Stimulated activated CD4-positive, alpha-beta T cell treated with anti-CD3 and anti-CD28 coated beads, Interleukin-1b, Interleukin-23, amount 100 ng/mL, for 48 hours (primary cell): Measurements from ENCODE around the gene PDZRN3.

ENCODE experiments used
- DNase-seq: peaks from one replicate; pipeline ENCODE4 v3.0.0-alpha.2; 2020

PDZRN3 gene

DNA sequence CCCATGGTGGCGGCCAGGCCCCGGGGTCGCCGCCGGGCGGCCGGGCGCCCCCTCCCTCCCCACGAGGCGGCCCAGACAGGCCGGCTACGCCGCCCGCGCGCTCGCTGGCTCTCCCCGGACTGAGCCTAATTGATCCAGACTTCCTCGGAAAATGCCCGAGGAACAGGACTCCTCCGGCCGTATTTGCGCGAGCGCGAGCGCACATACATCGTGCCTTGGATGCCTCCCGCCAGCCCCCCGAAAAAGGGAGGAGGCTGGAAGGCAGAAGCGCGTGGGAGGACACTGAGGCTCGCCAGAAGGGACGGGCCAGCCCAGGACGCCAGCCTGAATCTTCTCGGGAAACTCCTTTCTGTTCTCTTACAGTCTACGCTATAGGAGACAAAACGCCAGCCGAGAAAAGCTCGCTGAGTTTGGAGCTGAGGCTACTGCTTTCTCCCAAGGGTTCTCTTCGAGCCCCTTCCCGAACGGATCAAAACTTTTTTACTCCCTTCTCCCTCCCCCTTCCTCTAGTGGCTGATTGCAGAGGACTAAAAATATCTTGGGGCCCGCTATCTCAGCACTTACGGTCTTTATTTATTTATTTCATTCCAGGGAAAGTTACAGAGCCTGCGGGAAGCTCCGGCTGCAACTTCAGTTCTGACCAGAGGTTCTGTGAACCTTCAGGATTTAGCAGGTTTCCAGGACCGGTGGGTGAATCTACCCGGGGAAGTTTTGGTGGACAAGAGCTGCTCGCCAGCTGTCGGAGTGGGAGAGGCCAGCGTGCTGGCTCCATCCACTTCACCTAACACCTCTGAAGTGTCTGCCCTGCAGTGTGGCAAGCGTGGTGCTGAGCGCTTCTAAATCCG is at the start of gene PDZRN3:
TSS of gene PDZRN3 (minus strand) at position 121 of the 845 bp plus-strand sequence.
- DNase-seq, result no peak

GRCh38 chr3:73674280-73674679 is 49.5 kb upstream of the PDZRN3 start:
- no peak for DNase-seq

DNA sequence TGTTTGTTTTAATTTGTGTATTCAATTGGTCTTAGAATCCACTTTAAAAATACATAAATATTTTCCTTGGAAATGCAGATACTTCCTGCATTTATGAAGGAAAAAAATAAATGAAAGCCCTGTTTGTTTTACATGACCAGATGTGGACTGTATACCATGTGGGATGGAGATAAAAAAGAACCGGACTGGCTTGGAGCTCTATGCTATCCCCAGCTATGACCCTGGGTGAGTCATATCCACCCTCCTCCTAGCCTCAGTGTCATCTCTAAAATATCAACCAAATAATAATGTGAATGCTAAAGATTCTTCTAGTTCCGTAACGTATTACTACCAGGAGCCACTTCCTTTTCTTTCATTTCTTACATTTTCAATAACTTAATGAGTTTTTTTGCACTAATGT is 44.5 kb upstream of the PDZRN3 start:
- no peak for DNase-seq

DNA sequence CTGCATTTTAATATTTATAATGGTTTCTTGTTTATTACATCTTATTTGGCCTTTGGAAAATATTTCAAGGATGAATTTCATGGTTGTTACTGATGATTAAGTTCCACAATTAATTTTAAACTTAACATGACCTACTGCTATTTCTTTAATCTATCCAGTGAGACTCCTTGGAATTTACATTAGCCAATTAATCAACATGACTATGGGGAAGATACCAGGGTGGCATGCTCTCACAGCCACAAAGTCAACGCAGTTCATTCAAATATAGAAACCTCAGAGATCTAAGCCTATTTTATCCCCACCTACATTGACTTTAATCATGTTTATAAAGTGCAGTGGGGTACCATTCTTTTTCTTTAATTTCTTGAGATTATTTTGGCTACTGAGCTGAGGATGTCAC is 43.6 kb upstream of the PDZRN3 start:
- DNase-seq, result no peak

DNA sequence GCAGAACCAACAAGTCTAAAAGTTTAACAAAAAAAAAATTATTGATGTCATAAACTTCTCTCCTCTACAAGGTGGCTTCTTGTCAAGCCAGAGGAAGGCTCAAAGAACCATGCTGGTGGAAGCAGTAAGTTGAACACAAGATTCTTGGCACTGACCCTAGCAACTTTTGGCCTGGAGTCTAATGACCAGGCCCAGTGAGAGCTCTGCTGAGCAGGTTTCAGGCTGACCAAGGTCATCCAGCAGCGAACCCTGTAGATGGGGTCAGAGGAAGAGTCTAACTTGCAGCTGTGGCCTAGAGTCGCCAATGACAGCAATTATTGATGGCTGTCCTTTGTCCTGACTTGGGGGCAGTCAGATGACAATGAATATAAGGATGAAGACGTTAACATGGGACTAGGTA is 43.1 kb upstream of the PDZRN3 start:
- no peak for DNase-seq

GRCh38 chr3:73665286-73665685 is 40.5 kb upstream of the PDZRN3 start:
- DNase-seq, result no peak

DNA sequence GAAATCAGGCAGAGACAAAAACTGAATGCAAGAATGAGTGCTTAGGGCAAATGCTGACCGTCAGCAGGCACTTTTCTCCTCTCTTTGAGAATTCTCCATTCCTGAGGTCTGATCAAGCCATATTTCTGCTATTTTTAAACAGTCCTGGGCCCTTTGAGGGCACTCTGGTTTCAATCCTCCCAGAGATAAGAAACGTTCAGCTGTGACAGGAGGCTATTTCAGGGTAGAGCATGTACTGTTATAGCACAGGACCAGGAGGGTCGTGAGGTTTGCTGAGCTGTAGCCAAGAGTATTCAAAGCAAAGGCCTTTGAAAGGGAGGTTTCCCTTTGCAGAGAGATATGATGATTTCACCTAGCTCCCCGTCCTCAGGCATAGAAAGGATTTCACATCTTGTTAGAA is 39.6 kb upstream of the PDZRN3 start:
- no peak for DNase-seq

DNA sequence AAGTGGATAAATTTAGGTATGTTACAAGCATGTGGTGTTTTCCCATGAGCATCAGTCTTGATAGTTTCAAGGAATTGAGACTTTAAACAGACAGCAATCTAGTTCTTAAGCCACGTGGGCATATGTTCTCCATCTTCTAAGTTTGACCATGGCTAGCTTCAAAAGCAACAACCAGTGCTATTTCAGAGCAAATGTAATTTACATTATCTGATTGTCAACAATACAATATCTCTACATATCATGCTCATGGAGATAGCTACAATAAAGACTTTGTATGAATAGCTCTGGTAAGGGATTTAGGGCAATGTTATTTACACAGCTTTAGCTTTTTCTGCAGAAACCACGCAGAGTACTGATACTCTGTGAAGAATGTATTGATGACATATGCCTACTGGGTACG is 38.8 kb upstream of the PDZRN3 start:
- DNase-seq, result no peak

DNA sequence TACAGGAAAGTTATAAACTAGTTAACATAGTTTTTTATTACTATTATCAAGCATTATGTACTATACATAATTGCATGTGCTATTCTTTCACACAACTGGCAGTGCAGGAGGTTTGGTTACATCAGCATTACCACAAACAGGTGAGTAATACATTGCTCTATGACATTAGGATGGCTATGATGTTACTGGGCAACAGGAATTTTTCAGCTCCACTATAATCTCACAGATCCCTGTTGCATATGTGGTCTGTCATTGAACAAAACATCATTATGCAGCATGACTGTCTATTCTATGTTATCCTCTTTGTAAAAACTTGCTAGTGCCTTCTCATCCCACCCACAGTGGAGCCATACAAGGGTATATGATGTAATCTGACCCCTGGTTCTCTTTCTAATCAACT is 36.5 kb upstream of the PDZRN3 start:
- no peak for DNase-seq

DNA sequence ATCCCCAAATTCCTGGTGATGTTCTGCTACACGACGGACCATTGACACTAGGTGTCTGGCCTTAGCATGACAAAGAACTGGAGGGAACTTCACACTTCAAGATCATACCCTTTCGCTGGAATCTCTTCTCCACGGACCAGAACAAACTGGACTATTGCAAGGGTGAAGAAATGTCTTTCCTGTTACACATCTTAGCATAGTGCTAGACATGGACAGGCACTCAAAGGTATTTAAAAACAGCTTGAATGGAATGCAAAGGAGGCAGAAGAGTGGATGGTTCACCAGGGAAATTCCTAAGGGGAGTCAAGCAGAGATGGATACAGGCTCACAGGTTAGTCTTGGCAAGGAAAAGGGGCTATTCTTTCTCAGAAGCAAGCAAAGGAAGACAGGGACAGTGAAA is 33.5 kb upstream of the PDZRN3 start:
- DNase-seq, result no peak

DNA sequence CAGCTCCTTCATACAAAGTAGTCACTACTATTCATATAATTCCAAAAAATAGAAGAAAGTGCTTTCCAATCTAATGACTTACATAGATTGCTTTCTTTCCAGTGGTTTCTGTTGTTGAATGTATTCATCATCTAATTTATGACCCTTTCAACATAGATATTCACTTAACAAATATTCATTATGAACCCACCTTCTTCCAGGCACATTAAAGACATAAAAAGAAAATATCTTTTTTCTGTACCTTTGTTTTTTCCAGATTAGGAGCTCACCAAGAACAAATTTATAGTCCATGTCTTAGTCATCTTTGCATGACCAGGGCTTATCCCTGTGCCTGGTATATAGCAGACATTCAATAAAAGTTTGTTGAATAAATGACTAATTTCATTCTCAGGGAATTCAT is 32.4 kb upstream of the PDZRN3 start:
- DNase-seq, result no peak

DNA sequence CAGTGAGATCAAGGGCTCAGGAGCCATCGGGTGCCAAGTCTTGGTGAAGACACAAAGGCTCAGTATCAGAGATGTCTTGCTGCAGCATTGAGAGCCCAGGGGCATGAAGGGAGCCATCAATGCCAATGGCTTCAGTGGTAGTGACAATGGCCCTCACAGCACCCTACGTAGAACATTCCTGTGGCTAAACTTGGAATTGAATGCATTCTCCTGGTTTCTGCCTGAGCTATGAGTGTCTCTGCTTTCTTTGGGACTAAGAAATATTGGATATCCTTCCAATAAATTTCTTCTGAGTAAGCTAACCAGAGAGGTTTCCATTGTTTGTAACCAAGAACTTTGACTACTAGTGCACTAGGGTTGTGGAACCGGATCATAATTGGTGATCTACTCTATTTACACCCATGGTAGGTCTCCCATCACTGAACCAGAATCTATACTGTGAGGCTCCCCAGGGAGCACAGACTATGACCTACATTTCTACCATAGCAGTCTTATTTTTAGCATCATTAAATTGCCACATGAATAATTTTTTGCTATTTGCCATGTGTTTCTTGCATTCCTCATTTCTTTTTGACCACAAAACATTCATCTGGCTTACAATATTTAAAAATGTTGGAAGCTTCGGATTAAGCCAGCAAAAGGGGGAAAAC is 31.6 kb upstream of the PDZRN3 start:
- no peak for DNase-seq

DNA sequence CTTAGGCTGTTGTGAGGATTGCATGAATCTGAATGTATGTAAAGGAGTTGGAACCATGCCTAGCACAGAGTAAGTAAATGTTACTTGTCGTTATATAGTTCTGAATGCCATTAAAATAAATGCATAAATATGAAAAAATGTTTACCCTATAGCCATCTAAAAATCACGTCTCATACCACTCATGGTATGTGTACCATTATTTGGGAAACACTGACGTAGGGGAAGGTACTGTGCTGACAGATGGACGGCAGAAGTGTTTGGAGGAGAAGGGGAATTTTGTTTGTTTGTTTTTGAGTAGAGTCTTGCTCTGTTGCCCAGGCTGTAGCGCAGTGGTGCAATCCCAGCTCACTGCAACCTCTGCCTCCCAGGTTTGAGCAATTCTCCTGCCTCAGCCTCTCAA is 30.5 kb upstream of the PDZRN3 start:
- no peak for DNase-seq

DNA sequence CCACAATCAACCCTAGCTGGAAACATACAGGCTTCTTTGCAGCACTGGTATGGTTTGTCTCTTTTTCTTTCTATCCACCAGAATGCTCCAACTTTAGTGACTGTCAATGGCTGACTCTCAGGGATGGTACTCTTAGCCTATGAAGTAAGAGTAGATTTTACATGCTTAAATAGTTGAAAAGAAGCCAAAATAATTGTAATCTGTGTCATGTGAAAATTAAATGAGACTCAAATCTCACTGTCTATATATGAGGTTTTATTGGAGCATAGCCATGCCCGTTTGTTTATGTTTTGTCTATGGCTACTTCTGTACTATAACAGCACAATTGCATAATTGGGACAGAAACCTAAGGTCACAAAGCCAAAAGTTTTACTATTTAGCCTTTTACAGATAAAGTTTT is 29.1 kb upstream of the PDZRN3 start:
- DNase-seq, result no peak

- DNase-seq, result no peak
These were observed 28.6 kb upstream of the PDZRN3 start for GRCh38 chr3:73653351-73653750.

DNA sequence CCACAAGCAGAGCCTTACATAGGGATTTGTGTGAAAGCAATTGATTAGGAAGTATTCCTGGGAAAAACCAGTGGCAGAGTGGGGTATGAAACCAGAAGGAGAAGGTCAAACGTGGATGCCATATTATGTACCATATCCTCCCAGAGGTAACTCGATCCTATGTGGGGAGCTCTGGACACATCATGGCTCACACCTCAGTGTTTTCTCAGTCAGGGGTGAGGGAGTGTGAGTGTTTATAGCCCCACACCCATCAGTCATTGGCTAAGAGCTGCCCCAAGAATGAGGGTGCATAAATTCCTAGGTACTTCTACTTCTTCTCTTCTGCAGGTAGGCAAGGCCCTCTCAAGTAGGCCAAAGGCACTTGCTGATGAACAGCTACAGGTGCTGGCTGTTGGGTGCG is 28.2 kb upstream of the PDZRN3 start:
- no peak for DNase-seq

DNA sequence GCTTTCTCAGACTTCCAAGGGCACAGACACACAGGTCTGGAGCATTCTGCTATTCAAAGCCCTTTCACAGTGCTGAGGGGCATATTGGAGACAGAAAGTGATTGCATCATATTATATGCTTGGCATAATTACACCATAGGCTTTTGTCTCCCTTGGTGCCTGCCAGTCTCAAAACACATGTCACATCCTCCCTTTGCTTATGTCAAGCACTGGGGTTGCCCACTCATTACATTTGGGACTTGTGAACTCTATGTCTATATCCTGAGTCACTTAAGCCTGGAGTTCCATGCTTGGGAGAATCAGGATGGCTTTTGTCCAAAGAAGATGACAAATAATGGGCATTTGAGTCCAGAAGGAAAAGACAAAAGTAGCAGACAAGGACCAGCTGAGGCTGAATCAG is 12.3 kb upstream of the PDZRN3 start:
- no peak for DNase-seq

- DNase-seq, result no peak
These were observed 10.5 kb upstream of the PDZRN3 start for GRCh38 chr3:73635254-73635653.

DNA sequence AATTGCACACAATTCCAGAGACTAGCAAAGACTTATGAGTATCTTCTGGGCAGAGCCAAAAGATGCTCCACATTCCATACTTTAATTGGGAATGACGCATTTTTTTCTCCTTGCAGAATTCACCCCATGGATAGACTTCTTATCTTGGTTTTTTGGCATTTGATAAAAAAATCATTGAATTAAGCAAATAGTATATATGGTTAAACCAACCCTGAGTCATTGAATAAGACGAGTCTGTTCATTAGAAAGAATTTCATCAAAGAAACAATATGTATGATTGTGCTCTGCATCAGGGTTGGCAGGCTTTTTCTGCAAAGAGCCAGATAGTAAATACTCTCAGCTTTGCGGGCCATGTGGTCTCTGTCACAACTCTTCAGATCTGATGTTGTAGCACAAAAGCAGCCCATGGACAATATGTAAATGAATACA is 9.2 kb upstream of the PDZRN3 start:
- DNase-seq, result no peak

GRCh38 chr3:73633453-73633852 is 8.7 kb upstream of the PDZRN3 start:
- no peak for DNase-seq

- DNase-seq, result no peak
These were observed 1.4 kb upstream of the PDZRN3 start for GRCh38 chr3:73626106-73626505.

- DNase-seq, result no peak
These were observed 522 bp downstream of the PDZRN3 start for GRCh38 chr3:73624017-73624820.

GRCh38 chr3:73623346-73623745 is 1.4 kb downstream of the PDZRN3 start:
- DNase-seq, result no peak
